ENCODE measurements around the gene CRISPLD2.

The CRISPLD2 gene

GRCh38 chr16:84845496-84846002 lies 25.8 kb downstream of the CRISPLD2 start (continued):
- no peak for TF ChIP-seq ZNF324 (tag by site-specific recombination; IDR thresholded peaks at IDR 0.05)
- TF ChIP-seq, protein P1, sequence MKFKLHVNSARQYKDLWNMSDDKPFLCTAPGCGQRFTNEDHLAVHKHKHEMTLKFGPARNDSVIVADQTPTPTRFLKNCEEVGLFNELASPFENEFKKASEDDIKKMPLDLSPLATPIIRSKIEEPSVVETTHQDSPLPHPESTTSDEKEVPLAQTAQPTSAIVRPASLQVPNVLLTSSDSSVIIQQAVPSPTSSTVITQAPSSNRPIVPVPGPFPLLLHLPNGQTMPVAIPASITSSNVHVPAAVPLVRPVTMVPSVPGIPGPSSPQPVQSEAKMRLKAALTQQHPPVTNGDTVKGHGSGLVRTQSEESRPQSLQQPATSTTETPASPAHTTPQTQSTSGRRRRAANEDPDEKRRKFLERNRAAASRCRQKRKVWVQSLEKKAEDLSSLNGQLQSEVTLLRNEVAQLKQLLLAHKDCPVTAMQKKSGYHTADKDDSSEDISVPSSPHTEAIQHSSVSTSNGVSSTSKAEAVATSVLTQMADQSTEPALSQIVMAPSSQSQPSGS (tag by site-specific recombination; IDR thresholded peaks at IDR 0.05; ENCODE audit: low read depth), result no peak
- TF ChIP-seq ZNF311 (tag by site-specific recombination; IDR thresholded peaks at IDR 0.05; ENCODE audit: borderline replicate concordance), result no peak
- TF ChIP-seq PRDM1 (tag by site-specific recombination; IDR thresholded peaks at IDR 0.05), result no peak
- TF ChIP-seq KLF17 (tag by site-specific recombination; IDR thresholded peaks at IDR 0.05), result no peak
- TF ChIP-seq ZBTB11 (tag by site-specific recombination; conservative IDR thresholded peaks at IDR 0.05; ENCODE audit: low read depth), result no peak
- TF ChIP-seq ZNF350 (tag by site-specific recombination; IDR thresholded peaks at IDR 0.05), result no peak
- no peak for TF ChIP-seq ZNF629 (tag by site-specific recombination; IDR thresholded peaks at IDR 0.05)

GRCh38 chr16:84847564-84848355 lies 28.0 kb downstream of the CRISPLD2 start:
- Histone ChIP-seq H3K36me3 (ENCODE audit: control insufficient read depth in 2 of 2, insufficient read depth in 1 of 2, low read length in 2 of 2) (no peaks in the 10 kb centered on the region), H3K9me3 (ENCODE audit: control insufficient read depth, insufficient read depth, low read depth, low read length) (no peaks in the 10 kb centered on the region; the same call in 1 of the 2 replicates), H3K4me1 (ENCODE audit: control insufficient read depth, insufficient read depth, low read length) (no peaks in the 10 kb centered on the region; the same call in 1 of the 2 replicates), H3K4me3 (ENCODE audit: low read depth, low read length) (no peak overlapping the region), H3K27ac (ENCODE audit: extremely low read depth, low read depth, low read length) (no peak overlapping the region)
- POLR2A ChIA-PET, result no interaction called here
- CTCF ChIA-PET, result interaction anchor here (0.6 kb wide), 1 partner anchor 93 kb away, joined by 3 read pairs; no protein-coding TSS in a partner anchor
- no peak for TF ChIP-seq ZNF24 (tag by site-specific recombination; IDR thresholded peaks at IDR 0.05)
- TF ChIP-seq, protein P2, sequence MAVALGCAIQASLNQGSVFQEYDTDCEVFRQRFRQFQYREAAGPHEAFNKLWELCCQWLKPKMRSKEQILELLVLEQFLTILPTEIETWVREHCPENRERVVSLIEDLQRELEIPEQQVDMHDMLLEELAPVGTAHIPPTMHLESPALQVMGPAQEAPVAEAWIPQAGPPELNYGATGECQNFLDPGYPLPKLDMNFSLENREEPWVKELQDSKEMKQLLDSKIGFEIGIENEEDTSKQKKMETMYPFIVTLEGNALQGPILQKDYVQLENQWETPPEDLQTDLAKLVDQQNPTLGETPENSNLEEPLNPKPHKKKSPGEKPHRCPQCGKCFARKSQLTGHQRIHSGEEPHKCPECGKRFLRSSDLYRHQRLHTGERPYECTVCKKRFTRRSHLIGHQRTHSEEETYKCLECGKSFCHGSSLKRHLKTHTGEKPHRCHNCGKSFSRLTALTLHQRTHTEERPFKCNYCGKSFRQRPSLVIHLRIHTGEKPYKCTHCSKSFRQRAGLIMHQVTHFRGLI (tag by site-specific recombination; IDR thresholded peaks at IDR 0.05), result no peak
- TF ChIP-seq ZNF701 (tag by site-specific recombination; IDR thresholded peaks at IDR 0.05), result no peak
- TF ChIP-seq ZNF274 (IDR thresholded peaks at IDR 0.05; ENCODE audit: low read length), result no peak
- no peak for TF ChIP-seq ZNF274 (tag by site-specific recombination; IDR thresholded peaks at IDR 0.05; ENCODE audit: borderline replicate concordance)
- no peak for TF ChIP-seq ZNF645 (tag by site-specific recombination; IDR thresholded peaks at IDR 0.05)
- TF ChIP-seq ZNF114 (tag by site-specific recombination; IDR thresholded peaks at IDR 0.05), result no peak
- TF ChIP-seq PRDM4 (tag by site-specific recombination; IDR thresholded peaks at IDR 0.05), result no peak
- no peak for TF ChIP-seq ZNF184 (tag by site-specific recombination; IDR thresholded peaks at IDR 0.05)

Data from HEK293 (cell line).